HS-27A (cell line): ENCODE data around the gene CDKAL1.
"Not testable (repeated sequence)": the region's sequence is repeated elsewhere in the genome, so short reads cannot be mapped to it uniquely, and the experiment has no call there.

Experiments
- DNase-seq: peaks from one replicate; pipeline ENCODE4 v3.0.0-alpha.2; 2012; ENCODE audit warnings: low read depth, missing footprints

CDKAL1 gene

DNA sequence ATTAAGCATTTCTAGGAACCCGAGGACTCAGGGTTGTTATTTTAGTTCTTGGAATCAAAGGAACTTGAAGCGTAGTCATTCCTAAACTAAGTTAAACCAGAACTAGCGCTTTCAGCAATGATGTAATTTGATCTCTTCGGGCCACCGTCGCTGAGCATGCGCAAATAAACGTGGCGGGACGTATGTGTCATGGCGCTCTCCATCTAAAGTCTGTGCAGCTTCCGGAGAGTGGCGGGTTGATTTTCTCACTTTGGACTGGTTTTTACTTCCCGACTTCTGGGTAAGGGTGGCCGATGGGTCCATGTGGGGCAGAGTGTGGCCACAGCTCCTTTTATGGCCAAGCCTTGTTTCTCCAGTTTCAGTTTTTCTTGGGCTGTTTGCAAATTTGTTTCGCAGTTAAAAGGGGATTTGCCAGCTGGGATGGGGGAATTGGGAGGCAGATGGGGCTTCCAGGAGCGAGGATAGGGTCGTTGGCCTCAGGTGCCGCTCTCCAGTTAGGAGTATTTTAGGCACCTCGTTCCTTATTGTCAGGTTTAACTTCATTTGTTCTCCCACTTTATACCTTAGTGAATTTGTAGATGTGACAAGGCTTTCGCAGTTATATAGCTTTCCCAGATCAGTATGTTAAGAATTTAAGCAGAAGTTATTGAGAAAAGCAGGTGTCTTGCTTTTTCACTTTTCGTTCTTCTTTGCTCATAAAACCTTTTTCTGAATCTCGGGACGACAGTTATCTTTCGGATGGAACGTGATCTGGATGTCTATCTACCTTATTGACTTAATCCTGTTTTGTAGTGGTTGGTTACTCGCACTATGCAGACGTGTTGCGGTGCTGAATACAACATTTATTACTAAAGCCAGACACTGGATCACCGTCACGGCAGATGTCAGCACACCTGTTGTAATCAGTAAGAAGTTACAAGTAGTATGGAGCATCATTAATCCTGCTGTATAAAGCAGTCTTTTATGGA lies at the start of gene CDKAL1:
CDKAL1 (plus strand) TSS at position 163 of the 968 bp plus-strand sequence. CDS start 11,894 bp downstream, outside the sequence.
- DNase-seq = peak; percentile 84

DNA sequence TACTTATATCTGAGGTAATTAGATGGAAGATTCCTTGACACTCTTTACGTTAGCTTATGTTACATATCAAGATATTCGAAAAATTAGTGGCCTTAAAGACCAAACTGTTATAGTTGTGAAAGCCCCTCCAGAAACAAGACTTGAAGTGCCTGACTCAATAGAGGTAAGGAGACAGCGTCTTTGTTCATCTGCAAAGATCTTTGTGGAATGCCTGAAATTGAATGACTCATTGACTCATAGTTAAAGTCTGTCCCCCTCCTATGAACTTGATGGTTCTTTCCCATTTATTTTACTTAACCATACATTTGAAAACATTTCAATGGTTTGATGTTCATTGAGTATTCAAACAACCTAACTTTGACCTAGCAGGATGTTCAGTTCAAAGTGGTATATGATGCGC lies 47.6 kb upstream of the CDKAL1 start:
- no peak for DNase-seq

DNA sequence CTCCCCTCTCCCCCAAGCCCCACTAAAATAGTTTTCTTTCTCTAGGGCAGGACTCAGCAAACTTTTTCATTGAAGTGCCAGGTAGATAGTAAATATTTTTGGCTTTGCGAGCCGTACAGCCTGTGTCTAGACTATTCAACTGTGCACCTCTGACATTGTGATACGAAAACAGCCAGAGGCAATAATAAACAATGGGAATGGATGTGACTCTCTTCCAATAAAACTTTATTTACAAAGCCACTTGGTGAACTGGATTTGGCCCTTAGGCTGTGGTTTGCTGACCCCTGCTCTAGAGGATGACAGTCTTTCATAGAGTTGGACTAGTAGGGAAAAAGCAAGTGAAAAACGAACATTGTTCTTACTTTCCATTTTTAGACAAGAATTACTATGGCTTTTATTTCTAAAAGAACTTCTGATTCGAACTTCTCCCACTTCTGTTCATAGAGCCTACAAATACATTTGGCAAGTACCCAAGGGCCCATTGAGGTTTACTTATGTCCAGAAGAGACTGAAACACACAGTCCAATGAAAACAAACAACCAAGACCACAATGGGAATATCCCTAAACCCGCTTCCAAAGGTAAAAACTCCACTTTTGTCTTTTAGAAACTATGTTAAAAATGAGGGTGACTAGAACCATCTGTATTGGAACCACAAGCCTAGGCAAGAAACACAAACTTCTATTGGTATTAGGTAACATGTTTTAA lies 46.4 kb upstream of the CDKAL1 start:
- DNase-seq = no peak

DNA sequence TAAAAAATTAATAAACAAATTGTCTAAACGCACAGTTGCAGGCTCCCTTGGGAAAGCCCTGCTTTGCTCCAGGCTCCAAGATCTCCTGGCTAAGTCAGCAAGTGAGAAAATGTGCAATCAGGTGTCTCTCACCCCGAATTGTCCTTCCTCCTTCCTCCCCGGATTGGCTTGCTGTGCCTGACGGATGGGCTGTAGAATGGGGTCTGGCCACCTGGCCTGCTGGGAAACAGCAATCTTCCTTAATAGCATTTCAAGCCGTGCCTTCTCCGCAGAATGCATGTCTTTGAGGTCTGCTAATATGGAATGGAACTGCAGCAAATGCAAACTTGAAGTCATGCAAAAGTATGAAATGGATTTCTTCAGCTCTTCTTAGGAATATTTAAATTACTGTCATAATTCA lies 43.7 kb upstream of the CDKAL1 start:
- no peak for DNase-seq

DNA sequence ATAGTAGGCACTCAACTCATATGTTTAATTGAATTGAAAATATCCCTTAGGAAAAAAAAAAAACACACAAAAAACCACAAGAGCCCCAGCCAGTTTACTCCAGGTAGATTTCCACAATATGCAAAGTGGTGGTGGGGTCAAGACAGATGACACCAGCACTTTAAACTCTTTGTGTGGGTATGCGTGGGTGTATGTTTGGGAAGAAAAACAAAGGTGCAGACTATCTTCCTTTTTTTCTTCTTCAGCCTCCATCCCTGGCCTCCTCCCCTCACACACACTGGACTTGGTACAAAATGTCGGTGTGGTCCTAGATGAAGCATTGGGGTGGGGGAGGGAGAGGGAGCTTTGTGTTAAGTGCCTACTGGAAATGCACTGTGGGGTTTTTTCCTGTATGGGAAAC lies 42.2 kb upstream of the CDKAL1 start:
- DNase-seq = no peak

DNA sequence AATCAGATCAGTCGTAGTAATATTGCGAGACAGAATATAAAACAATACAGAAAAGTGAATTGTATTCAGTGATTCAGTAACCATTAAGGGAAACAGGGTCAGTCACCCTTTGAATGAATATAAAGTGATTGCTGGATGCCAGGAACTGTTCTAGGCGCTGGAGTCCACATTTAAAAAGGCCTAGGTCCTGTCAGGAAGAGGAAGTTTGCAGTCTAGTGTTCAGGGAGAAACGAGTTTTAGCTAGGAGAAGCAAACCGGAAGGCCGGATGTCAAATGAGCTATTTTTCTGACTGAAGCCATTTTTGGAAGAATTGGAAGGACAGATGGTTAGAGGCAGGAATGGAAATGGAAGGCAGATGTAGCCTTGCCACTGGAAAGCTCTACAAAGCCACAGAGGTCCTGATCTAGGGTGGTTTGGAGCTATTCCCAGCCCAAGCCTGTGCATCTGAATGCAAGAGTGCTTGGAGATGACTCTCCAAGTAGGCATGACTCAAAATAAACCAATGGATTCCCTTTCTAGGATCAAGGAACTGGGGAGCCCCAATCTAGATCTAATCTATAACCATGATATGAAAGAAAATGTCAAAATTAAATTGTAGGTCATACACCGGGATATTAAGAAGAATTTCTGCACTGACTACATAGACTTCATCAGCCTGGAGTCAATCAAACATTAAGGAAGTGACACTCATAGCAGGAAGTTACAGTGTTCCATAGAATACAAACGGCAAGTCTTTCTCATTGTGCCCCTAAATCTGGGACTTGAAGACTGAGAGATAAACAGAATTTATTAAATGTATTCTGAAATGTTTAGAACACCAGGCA lies 36.8 kb upstream of the CDKAL1 start:
- no peak for DNase-seq

DNA sequence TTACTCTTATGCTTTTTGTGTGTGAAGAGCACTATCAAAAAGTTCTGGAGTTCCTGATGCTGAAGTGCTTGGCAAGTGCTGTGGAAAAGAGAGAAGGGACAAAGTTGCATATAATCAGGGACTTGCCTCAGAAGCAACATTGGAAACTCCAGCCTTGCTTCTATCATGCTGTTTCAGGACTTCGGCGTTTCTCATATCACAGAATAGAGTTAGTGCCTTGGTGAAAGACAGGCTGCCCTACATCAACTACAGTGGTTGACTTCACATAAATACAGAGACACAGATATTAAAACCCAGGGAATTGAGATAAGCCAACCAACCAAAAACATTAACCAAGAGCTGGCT lies 36.2 kb upstream of the CDKAL1 start:
- no peak for DNase-seq

DNA sequence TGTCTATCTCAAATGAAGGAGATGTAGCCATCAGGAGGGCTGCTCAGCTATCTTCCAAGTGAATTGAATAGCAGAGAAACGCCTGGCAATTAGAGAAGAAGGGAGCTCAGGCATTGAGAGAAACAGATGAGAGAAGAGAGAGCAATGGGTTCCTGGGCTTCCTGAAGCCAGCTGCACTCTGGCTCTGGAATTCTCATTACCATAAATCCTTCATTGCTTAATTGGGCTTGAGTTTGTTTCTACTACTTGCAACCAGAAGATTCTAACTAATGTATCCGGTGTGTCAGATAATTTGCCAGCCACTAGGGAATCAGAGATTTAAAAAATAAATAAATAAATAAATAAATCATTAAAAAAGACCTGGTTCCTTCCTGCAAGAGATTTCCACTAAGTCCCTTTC lies 25.0 kb upstream of the CDKAL1 start:
- DNase-seq = no peak

DNA sequence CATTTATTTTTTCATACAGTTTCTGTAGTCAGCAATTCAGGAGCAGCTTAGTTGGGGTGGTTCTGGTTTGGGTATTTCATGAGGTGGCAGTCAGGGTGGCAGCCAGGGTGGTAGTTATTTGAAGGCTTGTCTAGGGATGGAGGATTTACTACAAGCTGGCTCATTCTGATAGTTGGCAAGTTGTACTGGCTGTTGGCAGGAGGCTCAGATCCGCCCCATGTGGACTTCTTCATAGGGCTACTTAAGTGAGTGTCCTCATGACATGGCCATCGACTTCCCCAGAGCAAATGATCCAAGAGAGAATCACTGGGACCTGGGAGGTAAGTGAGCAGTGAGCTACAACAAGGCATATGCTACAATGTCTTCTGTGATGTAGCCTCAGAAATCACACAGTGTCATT lies 22.4 kb upstream of the CDKAL1 start:
- DNase-seq = no peak

DNA sequence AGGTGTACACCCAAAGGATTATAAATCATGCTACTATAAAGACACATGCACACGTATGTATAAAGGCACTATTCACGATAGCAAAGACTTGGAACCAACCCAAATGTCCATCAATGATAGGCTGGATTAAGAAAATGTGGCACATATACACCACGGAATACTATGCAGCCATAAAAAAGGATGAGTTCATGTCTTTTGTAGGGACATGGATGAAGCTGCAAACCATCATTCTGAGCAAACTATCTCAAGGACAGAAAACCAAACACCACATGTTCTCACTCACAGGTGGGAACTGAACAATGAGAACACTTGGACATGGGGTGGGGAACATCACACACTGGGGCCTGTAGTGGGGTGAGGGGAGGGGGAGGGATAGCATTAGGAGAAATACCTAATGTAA lies 9.0 kb upstream of the CDKAL1 start:
- not testable (repeated sequence) for DNase-seq

DNA sequence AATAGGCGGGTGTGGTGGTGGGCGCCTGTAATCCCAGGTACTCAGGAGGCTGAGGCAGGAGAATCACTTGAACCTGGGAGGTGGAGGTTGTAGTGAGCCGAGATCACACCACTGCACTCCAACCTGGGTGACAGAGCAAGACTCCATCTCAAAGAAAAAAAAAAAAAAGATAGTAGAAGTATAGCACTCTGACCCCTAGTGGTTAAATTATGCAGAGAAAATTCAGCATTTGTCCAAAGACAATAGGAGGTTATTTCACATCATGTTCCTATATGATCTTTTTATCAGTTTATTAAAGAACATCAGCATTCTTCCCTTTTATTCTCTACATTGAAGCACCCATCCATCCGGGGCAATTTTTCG lies 5.2 kb upstream of the CDKAL1 start:
- not testable (repeated sequence) for DNase-seq

DNA sequence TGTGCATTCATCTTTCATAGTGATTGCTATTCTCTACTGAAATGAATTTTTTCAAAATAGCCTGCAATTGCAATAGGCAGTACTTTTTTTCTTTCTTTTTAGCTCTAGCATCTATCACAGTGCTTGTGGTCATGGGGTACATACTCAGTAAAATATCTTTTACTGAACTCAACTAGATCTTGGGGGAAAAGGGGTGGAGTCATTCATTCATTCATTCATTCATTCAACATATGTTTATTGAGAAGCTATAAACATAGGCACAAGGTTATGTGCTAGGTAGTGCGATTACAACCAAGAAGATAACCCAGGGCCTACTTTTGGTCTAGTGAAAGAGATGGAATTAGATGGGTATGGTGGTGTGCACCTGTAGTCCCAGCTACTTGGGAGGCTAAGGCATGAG lies 1.4 kb upstream of the CDKAL1 start:
- DNase-seq = no peak

DNA sequence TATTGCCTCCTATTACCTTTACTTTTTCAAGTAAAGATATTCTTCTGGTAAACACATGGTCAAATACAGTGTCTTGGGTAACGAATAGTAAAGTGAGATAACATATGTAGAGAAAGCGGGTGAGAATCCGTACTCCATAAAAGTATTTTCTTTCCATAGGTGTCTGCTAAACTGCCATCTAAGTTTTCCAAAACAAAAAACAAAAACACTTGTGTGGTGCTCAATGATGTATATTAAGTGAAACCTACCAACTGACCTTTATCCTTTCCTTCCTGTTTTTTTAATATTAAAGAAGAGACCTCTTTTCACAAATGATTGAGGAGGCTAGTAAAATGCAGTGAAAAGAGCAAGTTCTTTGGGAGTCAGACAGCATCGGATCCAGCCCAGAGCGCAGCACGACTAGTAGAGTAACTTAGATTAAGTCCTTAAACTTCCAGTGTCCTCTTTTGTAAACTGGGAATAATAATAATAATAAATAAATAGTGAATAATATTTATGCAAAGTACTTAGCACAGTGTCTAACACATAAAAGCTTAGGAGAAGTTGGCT lies 437 bp upstream of the CDKAL1 start:
- DNase-seq = no peak

DNA sequence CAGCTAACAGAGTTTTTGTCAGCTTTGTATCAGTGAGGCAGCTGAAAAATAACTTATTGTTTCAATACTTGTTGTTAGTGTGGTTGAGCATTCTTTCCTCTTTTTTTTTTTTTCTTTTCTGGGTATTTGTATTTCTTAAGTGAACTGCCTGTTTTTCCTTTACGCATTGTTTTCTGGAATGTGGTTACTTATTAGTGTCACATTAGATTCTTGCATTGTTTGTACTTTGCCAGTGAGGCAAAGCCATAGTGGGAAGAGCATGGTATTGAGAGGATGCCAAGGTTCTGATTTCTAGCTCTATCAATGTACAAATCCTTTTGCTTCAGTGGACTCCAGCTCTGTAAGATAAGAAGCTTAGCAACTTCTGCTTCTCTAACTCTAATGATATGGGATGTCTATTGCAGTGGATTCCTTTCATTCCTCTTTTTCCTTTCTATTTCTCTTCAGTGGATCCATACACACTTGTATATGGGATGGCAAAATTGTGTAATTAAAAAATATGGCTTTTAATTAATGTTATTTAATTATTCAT lies 3.9 kb downstream of the CDKAL1 start:
- no peak for DNase-seq

DNA sequence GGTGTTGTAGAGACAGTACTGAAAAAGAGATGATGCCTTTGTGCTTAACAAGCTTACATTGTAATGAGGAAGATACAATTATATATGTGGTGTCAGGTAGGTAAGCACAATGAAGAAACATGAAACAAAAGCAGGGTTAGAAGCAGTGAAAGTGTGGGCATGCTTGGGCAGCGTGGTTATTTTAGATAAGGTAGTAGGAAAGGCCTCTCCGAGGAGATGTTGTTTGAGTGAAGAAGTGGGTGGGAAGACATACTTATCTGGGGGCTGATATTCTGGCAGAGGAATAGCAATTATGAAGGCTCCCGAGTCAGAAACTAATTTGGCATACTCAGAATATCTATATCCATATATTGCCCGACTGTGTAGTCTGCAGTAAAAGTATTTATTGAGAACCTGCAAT lies 4.7 kb downstream of the CDKAL1 start:
- no peak for DNase-seq

DNA sequence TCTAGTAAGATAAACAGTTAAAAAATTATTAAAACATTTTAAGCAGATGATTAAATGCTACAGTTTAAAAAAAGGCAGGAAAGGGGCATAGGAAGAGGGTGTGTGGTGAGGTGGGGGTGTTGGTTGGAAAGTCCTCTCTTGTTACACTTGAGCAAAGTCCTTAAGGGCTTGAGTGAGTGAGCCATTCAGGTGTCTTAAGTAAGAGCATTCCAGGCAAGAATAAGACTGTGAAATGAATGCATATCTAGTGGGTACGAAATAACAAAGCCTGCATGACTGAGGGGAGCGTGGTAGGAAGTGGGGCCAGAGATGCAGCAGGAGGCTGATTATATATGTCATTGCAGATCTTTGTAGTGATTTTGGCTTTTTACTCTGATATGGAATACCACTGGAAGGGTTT lies 5.1 kb downstream of the CDKAL1 start:
- no peak for DNase-seq

DNA sequence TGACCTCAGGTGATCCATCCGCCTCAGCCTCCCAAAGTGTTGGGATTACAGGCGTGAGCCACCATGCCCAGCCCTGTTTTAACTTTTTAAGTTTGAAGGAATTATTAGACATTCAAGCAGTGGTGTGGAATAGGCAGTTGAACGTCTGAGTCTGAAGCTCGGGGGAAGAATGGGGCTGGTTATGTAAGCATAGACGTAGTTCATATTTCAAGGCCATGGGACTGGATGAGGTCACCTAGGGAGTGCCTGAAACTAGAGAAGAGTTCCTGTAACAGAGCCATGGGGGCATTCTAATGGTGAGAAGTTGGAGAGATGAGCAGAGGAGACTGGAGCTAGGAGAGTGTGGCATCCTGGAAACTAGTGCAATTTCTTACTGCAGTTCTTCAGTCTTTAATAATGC lies 6.4 kb downstream of the CDKAL1 start:
- no peak for DNase-seq

DNA sequence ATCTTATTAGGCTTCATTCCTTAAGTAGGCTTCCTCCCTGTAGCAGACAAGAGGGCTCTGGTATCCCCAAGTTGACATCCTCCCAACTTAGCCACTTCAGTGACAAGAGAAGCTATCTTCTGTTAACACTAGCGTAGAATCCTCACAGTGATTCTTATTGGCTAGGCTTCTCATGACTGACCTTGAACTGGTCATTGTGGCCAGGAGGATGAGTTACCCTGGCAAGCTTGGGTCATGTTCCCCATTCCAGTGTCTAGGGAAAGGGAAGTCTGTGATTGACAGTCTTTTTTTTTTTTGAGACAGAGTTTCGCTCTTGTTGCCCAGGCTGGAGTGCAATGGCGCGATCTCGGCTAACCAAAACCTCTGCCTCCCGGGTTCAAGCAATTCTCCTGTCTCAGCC lies 7.1 kb downstream of the CDKAL1 start:
- no peak for DNase-seq

DNA sequence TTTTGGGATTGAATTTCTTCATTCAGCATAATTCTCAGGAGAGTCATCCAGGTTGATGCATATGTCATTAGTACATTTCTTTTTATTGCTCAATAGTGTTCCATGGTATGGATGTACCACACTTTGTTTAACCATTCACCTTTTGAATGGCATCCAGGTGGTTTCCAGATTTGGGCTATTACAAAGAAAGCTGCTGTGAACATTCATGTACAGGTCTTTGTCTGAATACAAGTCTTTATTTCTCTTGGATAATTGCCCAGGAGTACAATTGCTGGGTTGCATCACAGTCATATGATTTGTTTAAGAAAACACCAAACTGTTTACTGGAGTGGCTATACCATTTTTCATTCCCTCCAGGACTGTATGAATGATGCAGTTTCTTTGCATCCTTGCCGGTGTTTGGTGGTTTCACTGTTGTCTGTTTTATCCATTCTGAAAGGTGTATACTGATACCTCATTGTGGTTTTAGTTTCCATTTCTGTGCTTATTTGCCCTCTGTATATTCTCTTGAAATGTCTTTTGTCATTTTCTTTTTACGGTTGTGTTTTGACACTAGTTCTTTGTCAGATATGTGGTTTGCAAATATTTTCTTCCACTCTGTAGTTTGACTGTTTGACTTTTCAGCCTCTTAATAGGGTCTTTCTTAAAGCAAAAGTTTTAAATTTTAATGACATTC lies 8.8 kb downstream of the CDKAL1 start:
- DNase-seq = no peak

DNA sequence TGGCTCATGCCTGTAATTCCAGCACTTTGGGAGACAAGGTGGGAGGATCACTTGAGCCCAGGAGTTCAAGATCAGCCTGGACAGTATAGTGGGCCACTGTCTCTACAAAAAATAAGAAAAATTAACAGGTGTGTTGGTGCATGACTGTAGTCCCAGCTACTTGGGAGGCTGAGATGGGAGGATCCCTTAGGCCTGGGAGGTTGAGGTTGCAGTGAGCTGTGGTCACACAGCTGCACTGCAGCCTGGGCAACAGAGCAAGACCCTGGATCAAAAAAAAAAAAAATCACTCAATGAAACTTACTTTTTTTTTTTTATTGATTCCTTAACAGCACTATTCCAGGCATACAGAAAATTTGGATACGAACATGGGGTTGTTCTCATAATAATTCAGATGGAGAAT lies 14.0 kb downstream of the CDKAL1 start:
- DNase-seq = no peak

DNA sequence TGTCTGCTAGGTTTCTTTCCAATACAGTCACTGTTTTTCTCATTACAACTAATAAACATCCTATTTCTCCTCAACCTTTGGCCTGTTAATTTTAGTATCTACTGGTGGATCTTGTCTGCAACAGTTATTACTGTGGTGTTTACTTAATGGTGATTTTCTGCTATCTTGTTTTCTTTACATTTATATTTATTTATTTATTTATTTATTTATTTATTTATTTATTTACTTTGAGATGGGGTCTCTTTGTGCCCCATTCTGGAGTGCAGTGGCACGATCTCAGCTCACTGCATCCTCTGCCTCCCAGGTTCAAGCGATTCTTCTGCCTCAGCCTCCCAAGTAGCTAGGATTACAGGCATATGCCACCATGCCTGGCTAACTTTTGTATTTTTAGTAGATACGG lies 15.1 kb downstream of the CDKAL1 start:
- not testable (repeated sequence) for DNase-seq
